Left ventricle myocardium inferior (tissue), 1 donor: ENCODE data around the gene MGLL. TPM values are rescaled to one million over a fixed set of nuclear protein-coding genes. Genes with fewer than 3 reads are reported as not detected.
"Not testable (repeated sequence)": the region's sequence is repeated elsewhere in the genome, so short reads cannot be mapped to it uniquely, and the experiment has no call there.

Experiments used
- DNase-seq: peaks from one replicate; pipeline ENCODE4 v3.0.0-alpha.2; 2020
- H3K27ac ChIP-seq: fragments of 200-600 bp; replicated peaks from 2 replicates; pipeline ENCODE4 v1.8.0; 2021
- H3K27me3 ChIP-seq: fragments of 200-600 bp; 2 replicates; pipeline ENCODE4 v1.8.0; 2021; ENCODE audit warnings: low read depth
- H3K36me3 ChIP-seq: fragments of 200-600 bp; 2 replicates; pipeline ENCODE4 v1.8.0; 2021
- H3K4me1 ChIP-seq: fragments of 200-600 bp; 2 replicates; pipeline ENCODE4 v1.8.0; 2021
- H3K4me3 ChIP-seq: fragments of 200-600 bp; 2 replicates; pipeline ENCODE4 v1.8.0; 2021; ENCODE audit warnings: mild to moderate bottlenecking, moderate library complexity
- H3K9me3 ChIP-seq: fragments of 200-600 bp; replicated peaks from 2 replicates; pipeline ENCODE4 v1.8.0; 2021
- CTCF ChIP-seq: fragments of 200-600 bp; IDR thresholded peaks from 2 replicates; pipeline ENCODE4 v1.8.0; 2021; ENCODE audit warnings: antibody characterized with exemption, mild to moderate bottlenecking, borderline replicate concordance
- intact Hi-C: fragments of 100-400 bp; cut with micrococcal nuclease; formaldehyde crosslinking; loops from one replicate; pipeline ENCODE4 v1.11.0; 2022
- total RNA-seq: library from RNA; stranded (reverse); fragmentation: NEBNext Ultra II Directional; extraction: Animal tissue kit (Norgen Biotek cat#: 25700); gene quantifications from one replicate; pipeline ENCODE4 v1.2.1, GENCODE V29; 2021
- donor health status: DM: no; HTN: yes; CAD: no; lungs with severe emphysema.

Gene MGLL
- total RNA-seq, 1 donor from 2014 or later = 67.0 TPM

- peaks cover 12% of the 10 kb centered on the region for H3K4me1 ChIP-seq
- peaks cover 25% of the 10 kb centered on the region for H3K36me3 ChIP-seq
- DNase-seq = peak; percentile 12
- TF ChIP-seq CTCF = no peak
- H3K9me3 ChIP-seq = no peaks in the 10 kb centered on the region
- intact Hi-C loops = no loop called here
- H3K27ac ChIP-seq = no peak overlapping the region
- no peak overlapping the region for H3K4me3 ChIP-seq
- no peaks in the 10 kb centered on the region for H3K27me3 ChIP-seq
Measured at GRCh38 chr3:127682561-127682960, 139.8 kb downstream of the MGLL start.

- H3K27ac ChIP-seq, DNase-seq, intact Hi-C loops, H3K4me3 ChIP-seq, H3K27me3 ChIP-seq, H3K9me3 ChIP-seq: not testable (repeated sequence)
- Histone ChIP-seq H3K36me3 (peaks cover 29% of the 10 kb centered on the region), H3K4me1 (peaks cover 14% of the 10 kb centered on the region)
Measured at GRCh38 chr3:127682175-127682554, 140.2 kb downstream of the MGLL start.

- Histone ChIP-seq H3K4me3 (no peak overlapping the region), H3K27ac (no peak overlapping the region), H3K36me3 (peaks cover 42% of the 10 kb centered on the region), H3K27me3 (no peaks in the 10 kb centered on the region), H3K9me3 (no peaks in the 10 kb centered on the region), H3K4me1 (peaks cover 27% of the 10 kb centered on the region)
- no peak for TF ChIP-seq CTCF
- intact Hi-C loops = no loop called here
- DNase-seq = peak; percentile 2
Measured at GRCh38 chr3:127680798-127681221, 141.5 kb downstream of the MGLL start.

- H3K27ac ChIP-seq = no peak overlapping the region
- H3K27me3 ChIP-seq = no peaks in the 10 kb centered on the region
- H3K4me3 ChIP-seq = no peak overlapping the region
- no peaks in the 10 kb centered on the region for H3K9me3 ChIP-seq
- peaks cover 43% of the 10 kb centered on the region for H3K36me3 ChIP-seq
- TF ChIP-seq CTCF = no peak
- intact Hi-C loops = no loop called here
- DNase-seq = peak; percentile 12
- peaks cover 33% of the 10 kb centered on the region for H3K4me1 ChIP-seq
Measured at GRCh38 chr3:127680146-127680661, 142.1 kb downstream of the MGLL start.

GRCh38 chr3:127679534-127680145 is 142.7 kb downstream of the MGLL start:
- Histone ChIP-seq H3K36me3 (peaks cover 47% of the 10 kb centered on the region), H3K4me3 (no peak overlapping the region), H3K27me3 (no peaks in the 10 kb centered on the region), H3K9me3 (no peaks in the 10 kb centered on the region), H3K27ac (no peak overlapping the region), H3K4me1 (peaks cover 39% of the 10 kb centered on the region)
- no peak for TF ChIP-seq CTCF
- peak; percentile 9 for DNase-seq
- intact Hi-C loops = no loop called here

GRCh38 chr3:127678611-127679533 is 143.4 kb downstream of the MGLL start:
- TF ChIP-seq CTCF = no peak
- Histone ChIP-seq H3K27me3 (no peaks in the 10 kb centered on the region), H3K4me3 (no peak overlapping the region), H3K9me3 (no peaks in the 10 kb centered on the region), H3K36me3 (peaks cover 51% of the 10 kb centered on the region), H3K4me1 (peaks cover 46% of the 10 kb centered on the region), H3K27ac (no peak overlapping the region)
- peak; percentile 15 for DNase-seq
- intact Hi-C loops = no loop called here
